Measurements from ENCODE around the gene GTF2F1. TPM values are rescaled to one million over a fixed set of nuclear protein-coding genes. Genes with fewer than 3 reads are reported as not detected.

The GTF2F1 gene
- polyA plus RNA-seq, 1 of the 3 experiments (the other 2 are of a cell fraction): 104 TPM

DNA sequence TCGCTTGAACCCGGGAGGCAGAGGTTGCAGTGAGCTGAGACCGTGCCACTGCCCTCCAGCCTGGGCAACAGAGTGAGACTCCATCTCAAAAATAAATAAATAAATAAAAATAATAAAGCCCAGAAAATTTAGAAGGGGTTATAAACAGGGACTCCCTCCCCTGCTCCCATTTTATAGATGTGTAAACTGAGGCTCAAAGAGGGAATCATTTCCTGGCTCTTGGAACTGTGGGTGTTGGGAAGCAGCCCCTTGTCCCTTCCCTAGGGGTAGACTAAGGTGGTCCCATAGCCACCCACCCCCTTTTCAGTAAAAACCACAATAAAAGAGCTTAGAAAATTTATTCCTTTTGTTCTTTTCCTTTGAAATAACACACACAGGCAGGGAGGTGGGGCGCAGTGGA is 46.8 kb upstream of the GTF2F1 start (continued):
- TF ChIP-seq, protein P1, sequence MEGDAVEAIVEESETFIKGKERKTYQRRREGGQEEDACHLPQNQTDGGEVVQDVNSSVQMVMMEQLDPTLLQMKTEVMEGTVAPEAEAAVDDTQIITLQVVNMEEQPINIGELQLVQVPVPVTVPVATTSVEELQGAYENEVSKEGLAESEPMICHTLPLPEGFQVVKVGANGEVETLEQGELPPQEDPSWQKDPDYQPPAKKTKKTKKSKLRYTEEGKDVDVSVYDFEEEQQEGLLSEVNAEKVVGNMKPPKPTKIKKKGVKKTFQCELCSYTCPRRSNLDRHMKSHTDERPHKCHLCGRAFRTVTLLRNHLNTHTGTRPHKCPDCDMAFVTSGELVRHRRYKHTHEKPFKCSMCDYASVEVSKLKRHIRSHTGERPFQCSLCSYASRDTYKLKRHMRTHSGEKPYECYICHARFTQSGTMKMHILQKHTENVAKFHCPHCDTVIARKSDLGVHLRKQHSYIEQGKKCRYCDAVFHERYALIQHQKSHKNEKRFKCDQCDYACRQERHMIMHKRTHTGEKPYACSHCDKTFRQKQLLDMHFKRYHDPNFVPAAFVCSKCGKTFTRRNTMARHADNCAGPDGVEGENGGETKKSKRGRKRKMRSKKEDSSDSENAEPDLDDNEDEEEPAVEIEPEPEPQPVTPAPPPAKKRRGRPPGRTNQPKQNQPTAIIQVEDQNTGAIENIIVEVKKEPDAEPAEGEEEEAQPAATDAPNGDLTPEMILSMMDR (IDR thresholded peaks at IDR 0.05): no peak
- TF ChIP-seq, protein P2, sequence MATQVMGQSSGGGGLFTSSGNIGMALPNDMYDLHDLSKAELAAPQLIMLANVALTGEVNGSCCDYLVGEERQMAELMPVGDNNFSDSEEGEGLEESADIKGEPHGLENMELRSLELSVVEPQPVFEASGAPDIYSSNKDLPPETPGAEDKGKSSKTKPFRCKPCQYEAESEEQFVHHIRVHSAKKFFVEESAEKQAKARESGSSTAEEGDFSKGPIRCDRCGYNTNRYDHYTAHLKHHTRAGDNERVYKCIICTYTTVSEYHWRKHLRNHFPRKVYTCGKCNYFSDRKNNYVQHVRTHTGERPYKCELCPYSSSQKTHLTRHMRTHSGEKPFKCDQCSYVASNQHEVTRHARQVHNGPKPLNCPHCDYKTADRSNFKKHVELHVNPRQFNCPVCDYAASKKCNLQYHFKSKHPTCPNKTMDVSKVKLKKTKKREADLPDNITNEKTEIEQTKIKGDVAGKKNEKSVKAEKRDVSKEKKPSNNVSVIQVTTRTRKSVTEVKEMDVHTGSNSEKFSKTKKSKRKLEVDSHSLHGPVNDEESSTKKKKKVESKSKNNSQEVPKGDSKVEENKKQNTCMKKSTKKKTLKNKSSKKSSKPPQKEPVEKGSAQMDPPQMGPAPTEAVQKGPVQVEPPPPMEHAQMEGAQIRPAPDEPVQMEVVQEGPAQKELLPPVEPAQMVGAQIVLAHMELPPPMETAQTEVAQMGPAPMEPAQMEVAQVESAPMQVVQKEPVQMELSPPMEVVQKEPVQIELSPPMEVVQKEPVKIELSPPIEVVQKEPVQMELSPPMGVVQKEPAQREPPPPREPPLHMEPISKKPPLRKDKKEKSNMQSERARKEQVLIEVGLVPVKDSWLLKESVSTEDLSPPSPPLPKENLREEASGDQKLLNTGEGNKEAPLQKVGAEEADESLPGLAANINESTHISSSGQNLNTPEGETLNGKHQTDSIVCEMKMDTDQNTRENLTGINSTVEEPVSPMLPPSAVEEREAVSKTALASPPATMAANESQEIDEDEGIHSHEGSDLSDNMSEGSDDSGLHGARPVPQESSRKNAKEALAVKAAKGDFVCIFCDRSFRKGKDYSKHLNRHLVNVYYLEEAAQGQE (IDR thresholded peaks at IDR 0.05; ENCODE audit: low read depth, low read length): no peak
- TF ChIP-seq SMC3 (IDR thresholded peaks at IDR 0.05; ENCODE audit: low read depth, low read length) (no peak), MXI1 (IDR thresholded peaks at IDR 0.05; ENCODE audit: low read depth, low read length) (no peak), RCOR1 (IDR thresholded peaks at IDR 0.05; ENCODE audit: low read length) (no peak)

DNA sequence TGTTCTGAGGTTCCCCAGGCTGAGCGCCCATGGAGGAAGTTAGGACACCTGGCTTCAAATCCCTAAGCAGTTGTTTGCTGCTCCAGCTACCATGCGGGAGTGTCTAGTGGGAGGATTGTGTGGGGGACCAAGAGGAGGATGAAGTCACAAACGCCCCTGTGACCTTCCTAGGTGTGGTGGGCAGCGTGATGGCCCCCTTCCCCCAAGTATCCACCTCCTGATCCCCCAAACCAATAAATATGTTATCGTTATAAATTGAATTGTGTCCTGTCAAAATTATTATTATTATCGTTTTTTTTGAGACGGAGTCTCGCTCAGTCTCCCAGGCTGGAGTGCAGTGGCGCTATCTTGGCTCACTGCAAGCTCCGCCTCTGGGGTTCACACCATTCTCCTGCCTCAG is 40.7 kb upstream of the GTF2F1 start, which contains the start of gene SLC25A41:
TSS of gene SLC25A41 (minus strand) at position 101 of the 400 bp plus-strand sequence. CDS start at position 31, 70 bp downstream.
- Histone ChIP-seq H3K27ac (ENCODE audit: low read depth in 2 of 2, low read length in 1 of 2) (no peak within 1 kb of the TSS), H3K9ac (no peak within 1 kb of the TSS), H3K36me3 (replicated peaks in 1 of 2; ENCODE audit: control insufficient read depth in 1 of 2, insufficient read depth in 2 of 2, low read length in 1 of 2) (no peaks in the 10 kb centered on the region), H3K9me3 (no peaks in the 10 kb centered on the region), H3F3A (replicated peaks; ENCODE audit: insufficient read depth) (no peaks in the 10 kb centered on the region), H3K4me3 (ENCODE audit: low read depth in 2 of 2, low read length in 1 of 2) (no peak within 1 kb of the TSS), H3K4me1 (ENCODE audit: control insufficient read depth in 1 of 2, insufficient read depth in 2 of 2, low read depth in 1 of 2, low read length in 1 of 2) (no peaks in the 10 kb centered on the region), H4K20me1 (ENCODE audit: insufficient read depth) (no peaks in the 10 kb centered on the region), H3K27me3 (ENCODE audit: insufficient read depth) (no peaks in the 10 kb centered on the region), H2AFZ (ENCODE audit: low read depth) (no peak within 1 kb of the TSS), H3K9me2 (no peaks in the 10 kb centered on the region), H3K4me2 (no peak within 1 kb of the TSS), H3K79me2 (ENCODE audit: insufficient read depth) (no peaks in the 10 kb centered on the region)
- 79% methylated on average over 10 of the region's 10 CpGs for WGBS (ENCODE audit: low lambda C conversion rate)
- no peak for DNase-seq
- ChIA-PET CTCF (no interaction called here), POLR2A (no interaction called here)
- TF ChIP-seq GABPA (IDR thresholded peaks at IDR 0.05; ENCODE audit: low read depth): no peak
- no peak for TF ChIP-seq NFIC (IDR thresholded peaks at IDR 0.05; ENCODE audit: borderline replicate concordance)
- TF ChIP-seq ELF1 (IDR thresholded peaks at IDR 0.05): no peak
- TF ChIP-seq, protein P3, sequence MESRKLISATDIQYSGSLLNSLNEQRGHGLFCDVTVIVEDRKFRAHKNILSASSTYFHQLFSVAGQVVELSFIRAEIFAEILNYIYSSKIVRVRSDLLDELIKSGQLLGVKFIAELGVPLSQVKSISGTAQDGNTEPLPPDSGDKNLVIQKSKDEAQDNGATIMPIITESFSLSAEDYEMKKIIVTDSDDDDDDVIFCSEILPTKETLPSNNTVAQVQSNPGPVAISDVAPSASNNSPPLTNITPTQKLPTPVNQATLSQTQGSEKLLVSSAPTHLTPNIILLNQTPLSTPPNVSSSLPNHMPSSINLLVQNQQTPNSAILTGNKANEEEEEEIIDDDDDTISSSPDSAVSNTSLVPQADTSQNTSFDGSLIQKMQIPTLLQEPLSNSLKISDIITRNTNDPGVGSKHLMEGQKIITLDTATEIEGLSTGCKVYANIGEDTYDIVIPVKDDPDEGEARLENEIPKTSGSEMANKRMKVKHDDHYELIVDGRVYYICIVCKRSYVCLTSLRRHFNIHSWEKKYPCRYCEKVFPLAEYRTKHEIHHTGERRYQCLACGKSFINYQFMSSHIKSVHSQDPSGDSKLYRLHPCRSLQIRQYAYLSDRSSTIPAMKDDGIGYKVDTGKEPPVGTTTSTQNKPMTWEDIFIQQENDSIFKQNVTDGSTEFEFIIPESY (IDR thresholded peaks at IDR 0.05; ENCODE audit: borderline replicate concordance, low read depth): no peak
- TF ChIP-seq EZH2phosphoT487 (IDR thresholded peaks at IDR 0.05; ENCODE audit: borderline replicate concordance, low read depth): no peak
- no peak for TF ChIP-seq FOXM1 (IDR thresholded peaks at IDR 0.05; ENCODE audit: low read depth)
- TF ChIP-seq FOSL2 (IDR thresholded peaks at IDR 0.05; ENCODE audit: borderline replicate concordance, low read depth): no peak
- TF ChIP-seq, protein P4, sequence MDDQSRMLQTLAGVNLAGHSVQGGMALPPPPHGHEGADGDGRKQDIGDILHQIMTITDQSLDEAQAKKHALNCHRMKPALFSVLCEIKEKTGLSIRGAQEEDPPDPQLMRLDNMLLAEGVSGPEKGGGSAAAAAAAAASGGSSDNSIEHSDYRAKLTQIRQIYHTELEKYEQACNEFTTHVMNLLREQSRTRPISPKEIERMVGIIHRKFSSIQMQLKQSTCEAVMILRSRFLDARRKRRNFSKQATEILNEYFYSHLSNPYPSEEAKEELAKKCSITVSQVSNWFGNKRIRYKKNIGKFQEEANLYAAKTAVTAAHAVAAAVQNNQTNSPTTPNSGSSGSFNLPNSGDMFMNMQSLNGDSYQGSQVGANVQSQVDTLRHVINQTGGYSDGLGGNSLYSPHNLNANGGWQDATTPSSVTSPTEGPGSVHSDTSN (IDR thresholded peaks at IDR 0.05): no peak
- TF ChIP-seq, protein P2 (IDR thresholded peaks at IDR 0.05; ENCODE audit: low read depth, low read length): no peak
- no peak for TF ChIP-seq MXI1 (IDR thresholded peaks at IDR 0.05; ENCODE audit: low read depth, low read length)
- no peak for TF ChIP-seq CHD2 (IDR thresholded peaks at IDR 0.05; ENCODE audit: low read length, partially characterized antibody)
- TF ChIP-seq, protein P5, sequence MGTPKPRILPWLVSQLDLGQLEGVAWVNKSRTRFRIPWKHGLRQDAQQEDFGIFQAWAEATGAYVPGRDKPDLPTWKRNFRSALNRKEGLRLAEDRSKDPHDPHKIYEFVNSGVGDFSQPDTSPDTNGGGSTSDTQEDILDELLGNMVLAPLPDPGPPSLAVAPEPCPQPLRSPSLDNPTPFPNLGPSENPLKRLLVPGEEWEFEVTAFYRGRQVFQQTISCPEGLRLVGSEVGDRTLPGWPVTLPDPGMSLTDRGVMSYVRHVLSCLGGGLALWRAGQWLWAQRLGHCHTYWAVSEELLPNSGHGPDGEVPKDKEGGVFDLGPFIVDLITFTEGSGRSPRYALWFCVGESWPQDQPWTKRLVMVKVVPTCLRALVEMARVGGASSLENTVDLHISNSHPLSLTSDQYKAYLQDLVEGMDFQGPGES (IDR thresholded peaks at IDR 0.05; ENCODE audit: low read depth, low read length): no peak
- TF ChIP-seq FOXJ3 (CRISPR knock-in tag; IDR thresholded peaks at IDR 0.05): no peak
